Measurements from ENCODE around the gene FBXW7.

DNA sequence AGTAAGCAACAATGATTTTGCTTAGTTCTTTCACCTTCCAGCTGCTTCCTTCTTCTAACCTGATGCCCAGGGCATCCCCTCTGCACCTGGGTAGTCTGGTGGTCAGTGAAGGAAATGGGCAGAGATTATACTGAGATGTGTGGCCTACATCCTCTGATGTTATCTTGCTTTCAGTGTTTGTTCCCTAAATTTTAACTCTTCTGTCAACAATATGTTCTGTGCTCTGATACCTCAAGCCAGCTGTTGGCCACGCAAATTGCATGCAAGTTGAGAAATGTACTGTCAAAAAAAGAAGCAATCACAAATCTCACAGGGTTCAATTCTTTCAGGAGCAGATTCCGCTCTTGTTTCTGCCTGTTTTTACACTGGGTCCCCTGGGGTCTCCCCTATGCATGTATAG, 73.8 kb downstream of the FBXW7 start:
- TF ChIP-seq, protein P1, sequence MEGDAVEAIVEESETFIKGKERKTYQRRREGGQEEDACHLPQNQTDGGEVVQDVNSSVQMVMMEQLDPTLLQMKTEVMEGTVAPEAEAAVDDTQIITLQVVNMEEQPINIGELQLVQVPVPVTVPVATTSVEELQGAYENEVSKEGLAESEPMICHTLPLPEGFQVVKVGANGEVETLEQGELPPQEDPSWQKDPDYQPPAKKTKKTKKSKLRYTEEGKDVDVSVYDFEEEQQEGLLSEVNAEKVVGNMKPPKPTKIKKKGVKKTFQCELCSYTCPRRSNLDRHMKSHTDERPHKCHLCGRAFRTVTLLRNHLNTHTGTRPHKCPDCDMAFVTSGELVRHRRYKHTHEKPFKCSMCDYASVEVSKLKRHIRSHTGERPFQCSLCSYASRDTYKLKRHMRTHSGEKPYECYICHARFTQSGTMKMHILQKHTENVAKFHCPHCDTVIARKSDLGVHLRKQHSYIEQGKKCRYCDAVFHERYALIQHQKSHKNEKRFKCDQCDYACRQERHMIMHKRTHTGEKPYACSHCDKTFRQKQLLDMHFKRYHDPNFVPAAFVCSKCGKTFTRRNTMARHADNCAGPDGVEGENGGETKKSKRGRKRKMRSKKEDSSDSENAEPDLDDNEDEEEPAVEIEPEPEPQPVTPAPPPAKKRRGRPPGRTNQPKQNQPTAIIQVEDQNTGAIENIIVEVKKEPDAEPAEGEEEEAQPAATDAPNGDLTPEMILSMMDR (IDR thresholded peaks at IDR 0.05): no peak
- TF ChIP-seq EP300 (IDR thresholded peaks at IDR 0.05) (no peak), POLR2A (IDR thresholded peaks at IDR 0.05) (no peak), POLR2AphosphoS5 (IDR thresholded peaks at IDR 0.05) (no peak)
